Urothelium cell line (cell line): ENCODE results near the gene FLOT1.
"Not testable (repeated sequence)": the region's sequence is repeated elsewhere in the genome, so short reads cannot be mapped to it uniquely, and the experiment has no call there.

Experiments used
- DNase-seq: peaks from one replicate; pipeline ENCODE4 v3.0.0; 2011; ENCODE audit warnings: low spot score, mixed read lengths
- FAIRE-seq: peaks from 2 replicates; lab custom pipeline; 2011; peaks lifted over from hg19 to GRCh38; lab: Jason Lieb, UNC

FLOT1 gene

DNA sequence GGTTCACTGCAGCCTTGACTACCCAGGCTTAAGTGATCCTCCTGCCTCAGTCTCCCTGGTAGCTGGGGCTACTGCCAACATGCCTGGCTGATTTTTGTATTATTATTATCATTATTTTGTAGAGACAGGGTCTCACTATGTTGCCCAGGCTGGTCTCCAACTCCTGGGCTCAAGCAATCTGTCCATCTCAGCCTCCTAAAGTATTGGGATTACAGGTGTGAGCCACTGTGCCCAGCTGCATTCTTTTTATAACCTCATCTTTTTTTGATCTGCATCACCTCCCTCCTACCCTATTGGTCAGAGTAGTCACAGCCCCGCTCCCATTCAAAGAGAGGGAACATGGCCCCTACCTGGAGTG is 25.4 kb upstream of the FLOT1 start:
- DNase-seq (no peak), FAIRE-seq (no peak)

DNA sequence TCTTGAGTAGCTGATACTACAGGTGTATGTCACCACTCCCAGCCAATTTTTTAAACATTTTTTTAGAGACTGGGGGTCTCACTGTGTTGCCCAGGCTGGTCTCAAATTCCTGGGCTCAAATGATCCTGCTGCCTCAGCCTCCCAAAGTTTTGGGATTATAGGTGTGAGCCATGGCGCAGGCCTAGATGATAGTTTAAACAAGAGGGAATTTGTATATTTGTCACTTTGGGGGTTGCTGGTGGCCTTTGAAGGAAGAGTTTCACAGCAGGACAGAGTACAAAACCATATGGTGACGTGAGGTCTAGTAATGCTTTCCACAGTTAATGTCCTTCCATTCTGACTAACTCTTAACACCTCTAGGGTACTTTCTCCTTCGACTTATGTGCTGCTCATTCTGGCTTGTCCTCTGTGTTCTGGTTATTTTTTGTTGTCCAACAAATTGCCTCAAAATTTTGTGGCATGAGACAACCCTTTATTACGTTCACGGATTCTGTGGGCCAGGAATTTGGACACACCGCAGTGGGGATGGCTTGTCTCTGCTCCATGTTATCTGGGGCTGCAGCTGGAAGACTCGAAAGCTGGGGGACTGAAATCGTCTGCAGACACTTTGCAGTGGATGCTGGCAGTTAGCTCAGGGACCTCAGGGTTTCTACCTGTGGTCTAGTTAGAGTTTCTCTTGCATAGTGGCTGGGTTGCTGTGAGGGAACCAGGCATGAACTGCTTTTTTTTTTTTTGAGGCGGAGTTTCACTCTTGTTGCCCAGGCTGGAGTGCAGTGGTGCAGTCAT is 24.9 kb upstream of the FLOT1 start:
- FAIRE-seq (no peak), DNase-seq (no peak)

- no peak for FAIRE-seq
- no peak for DNase-seq
Measured at GRCh38 chr6:30766461-30767157, 24.1 kb upstream of the FLOT1 start.

DNA sequence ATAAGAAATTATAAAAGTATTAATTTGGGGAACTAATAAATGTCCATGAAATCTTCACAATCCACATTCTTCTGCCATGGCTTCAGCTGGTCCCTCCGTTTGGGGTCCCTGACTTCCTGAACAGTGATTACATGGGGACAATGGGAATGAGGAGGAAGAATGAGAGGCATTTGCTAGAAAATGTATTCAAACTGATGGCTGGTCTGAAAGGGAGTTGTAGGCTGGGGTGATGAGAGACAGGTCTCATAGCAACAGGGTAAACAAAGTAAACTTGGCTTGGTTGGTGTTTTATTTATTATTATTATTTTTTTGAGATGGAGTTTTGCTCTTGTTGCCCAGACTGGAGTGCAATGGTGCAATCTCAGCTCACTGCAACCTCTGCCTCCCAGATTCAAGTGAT is 23.0 kb upstream of the FLOT1 start:
- not testable (repeated sequence) for FAIRE-seq, DNase-seq

- FAIRE-seq, DNase-seq: not testable (repeated sequence)
Measured at GRCh38 chr6:30764490-30765043, 22.1 kb upstream of the FLOT1 start.

DNA sequence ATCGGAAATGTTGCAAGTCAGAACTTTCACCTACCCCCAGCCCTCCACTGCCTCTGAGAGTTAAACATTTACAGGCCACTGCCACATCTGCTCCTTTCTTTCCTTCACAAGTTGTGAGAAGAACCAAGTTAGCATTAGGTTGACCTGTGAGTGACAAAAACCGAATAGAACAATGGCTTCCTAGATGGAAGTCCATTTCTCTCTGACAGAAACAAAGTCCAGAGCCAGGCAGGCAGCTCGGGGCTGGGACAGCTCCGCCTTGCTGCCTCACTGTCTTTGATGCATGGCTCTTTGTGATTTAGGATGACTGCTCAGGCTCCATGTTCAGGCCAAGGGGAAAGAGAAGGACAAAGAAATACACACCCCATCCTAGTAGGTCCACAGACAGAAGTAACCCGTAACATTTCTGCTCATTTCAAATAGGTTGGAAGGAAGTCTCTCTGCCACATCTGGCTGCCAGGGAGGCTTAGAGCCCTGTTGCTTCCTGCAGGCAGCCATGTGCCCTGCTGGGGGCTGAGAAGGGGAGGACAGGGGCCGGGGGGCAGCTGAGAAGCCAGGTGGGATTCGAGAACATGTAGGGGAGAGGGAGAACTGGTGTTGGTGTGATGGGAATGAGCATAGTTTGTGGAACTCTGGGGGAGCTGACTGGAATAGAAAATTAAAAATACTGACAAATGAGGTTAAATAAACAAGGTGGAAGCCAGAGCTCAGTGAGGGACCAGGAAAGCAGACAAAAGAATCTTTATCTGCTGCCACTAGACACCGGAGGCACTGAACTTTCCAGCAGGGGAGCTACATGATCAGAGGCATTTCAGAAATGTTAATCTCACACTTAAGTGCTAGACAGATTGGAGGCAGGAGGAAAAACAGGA is 21.4 kb upstream of the FLOT1 start:
- FAIRE-seq = no peak
- DNase-seq = peak; percentile 69

DNA sequence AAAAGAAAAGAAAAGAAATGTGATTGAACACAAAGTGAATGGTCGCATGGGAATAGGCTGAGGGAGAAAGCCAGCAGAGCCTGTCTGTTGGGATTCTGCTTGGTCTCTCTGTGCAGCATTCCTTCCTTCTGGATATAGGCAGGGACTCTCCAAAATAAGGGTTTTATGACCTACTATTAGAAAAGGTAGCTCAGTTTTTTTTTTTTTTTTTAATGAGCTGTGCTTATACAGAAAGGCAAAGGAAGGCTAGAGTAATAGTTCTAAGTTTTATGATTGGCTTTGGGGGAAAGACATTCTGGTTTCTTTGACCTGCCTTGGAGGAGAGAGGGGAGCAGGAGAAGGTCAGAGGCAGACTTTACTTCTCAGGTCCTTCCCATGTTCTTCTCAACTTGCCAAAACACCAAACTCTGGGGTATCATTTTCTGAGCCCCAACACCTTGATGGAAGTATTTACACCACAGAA is 20.7 kb upstream of the FLOT1 start:
- DNase-seq (no peak), FAIRE-seq (no peak)

DNA sequence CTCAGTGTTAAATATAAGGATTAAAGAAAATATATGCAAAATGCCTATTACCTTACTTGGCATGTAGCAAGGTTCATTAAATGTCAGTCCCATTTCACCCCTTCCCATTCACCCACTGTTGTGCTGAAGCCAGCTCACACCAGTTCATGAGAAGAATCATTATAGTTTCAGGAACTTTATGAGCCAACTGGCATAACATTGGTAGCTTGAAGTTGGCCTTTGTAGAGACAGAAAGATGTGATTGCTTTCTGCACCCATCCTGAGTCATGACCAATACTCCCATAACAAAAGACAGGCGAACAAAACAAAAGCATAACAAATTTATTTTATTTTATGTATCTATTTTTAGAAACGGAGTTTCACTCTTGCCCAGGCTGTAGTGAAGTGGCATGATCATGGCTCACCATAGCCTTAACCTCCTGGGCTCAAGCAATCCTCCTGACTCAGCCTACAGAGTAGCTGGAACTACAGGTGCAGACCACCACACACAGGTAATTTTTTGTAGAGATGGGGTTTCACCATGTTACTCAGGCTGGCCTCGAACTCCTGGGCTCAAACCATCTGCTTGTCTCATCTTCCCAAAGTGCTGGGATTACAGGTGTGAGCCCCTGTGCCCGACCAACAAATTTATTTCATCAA is 19.4 kb upstream of the FLOT1 start:
- DNase-seq (no peak), FAIRE-seq (no peak)

DNA sequence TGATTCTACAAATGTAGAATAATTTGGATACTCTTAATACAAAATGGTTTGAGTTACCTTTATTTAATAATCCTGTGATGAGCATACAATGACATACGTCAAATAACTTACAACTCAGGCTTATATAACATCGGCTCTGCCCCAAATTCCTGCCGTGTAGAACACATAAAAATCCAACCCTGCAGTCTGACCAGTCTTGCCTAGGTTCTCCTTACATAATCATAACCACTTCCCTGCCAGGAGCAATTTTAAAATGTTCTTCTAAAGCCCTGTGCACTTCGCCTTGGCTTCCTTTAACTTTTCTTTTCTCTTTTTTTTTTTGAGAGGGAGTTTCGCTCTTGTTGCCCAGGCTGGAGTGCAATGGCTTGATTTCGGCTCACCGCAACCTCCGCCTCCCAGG is 18.1 kb upstream of the FLOT1 start:
- FAIRE-seq (no peak), DNase-seq (no peak)

GRCh38 chr6:30759575-30760239 is 17.2 kb upstream of the FLOT1 start:
- peak; percentile 56 for FAIRE-seq
- DNase-seq = peak; percentile 83

DNA sequence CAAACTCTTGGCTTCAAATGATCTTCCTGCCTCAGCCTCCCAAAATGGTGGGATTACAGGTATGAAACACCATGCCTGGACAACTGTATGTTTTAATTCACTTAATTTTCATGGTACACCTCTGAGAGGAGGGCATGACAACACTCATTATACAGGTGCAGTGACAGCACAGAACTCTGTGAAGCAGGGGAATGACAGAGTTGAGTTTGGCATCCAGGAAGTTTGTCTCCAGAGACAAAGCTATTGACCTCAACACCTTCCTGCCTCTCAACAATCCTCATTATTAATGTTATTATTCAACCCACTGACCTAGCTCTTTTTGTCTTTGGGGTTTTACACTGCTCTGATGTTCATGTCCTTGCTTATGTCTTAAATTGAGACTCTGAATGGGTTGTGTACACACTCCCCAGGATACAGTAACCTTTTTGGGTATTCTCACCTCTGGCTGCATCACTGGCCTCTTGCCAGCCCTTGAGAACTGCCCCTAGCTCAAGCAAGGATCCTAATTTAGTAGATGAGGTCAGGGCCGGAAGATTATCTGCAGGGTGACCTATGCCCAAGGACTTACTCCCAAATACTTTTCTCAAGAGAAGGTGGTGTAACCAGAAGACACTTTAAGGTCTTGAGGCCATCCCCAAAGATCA is 14.9 kb upstream of the FLOT1 start:
- FAIRE-seq = no peak
- no peak for DNase-seq

- not testable (repeated sequence) for DNase-seq, FAIRE-seq
Measured at GRCh38 chr6:30756405-30757003, 14.0 kb upstream of the FLOT1 start.

DNA sequence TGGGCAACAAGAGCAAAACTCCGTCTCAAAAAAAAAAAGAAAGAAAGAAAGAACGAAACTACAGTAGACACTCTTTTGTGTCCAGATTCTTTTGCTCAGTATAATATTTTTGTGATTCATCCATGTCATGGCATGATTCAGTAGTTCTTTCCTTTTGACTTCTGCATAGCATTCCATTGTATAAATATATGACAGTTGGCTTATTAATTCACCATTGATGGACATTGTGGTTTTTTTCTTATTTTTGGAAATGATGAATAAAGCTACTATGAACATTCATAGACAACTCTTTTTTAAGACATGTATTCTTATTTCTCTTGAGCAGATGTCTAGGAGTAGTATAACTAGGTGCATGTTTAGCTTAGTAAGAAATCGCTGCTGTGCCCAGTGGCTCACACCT is 12.1 kb upstream of the FLOT1 start:
- no peak for FAIRE-seq
- DNase-seq = no peak

DNA sequence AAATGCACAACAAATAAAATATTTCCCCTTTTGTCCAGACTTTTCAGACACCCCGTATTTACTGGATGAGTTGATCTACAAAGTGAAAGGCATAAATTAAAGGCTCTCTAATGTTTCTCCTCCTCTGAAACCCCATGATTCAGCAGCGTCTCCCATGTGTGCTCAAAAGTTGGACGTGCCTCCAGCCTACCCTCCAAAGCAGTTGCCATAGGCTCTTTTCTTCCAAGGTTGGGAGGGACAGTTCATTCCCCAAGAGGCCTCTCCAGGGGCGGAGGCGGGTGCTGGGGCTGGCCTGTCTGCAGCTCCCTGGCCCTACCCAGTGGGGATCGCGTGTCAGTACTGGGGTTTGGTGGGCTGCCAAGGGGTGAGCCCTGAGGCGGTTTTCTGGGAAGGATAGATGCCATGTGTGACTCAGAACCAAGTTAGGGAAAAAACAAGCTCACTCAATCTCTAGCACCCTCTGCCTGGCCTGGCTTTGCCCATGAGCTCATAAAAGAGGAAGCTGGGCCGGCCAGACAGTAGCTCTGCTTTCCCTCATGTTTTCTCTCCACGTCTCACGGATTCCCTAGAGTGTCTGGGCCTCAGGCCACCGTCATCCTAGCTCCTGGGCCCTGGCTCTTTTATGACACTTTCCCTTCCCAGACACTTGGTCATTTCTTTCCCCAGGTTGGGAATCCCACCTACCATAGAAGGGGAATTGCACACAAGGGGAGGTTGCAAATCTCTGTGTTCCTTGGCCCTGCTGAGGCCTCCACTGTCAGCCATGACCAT is 9.9 kb upstream of the FLOT1 start:
- DNase-seq (peak; percentile 93), FAIRE-seq (no peak)

- DNase-seq (no peak), FAIRE-seq (no peak)
Measured at GRCh38 chr6:30750379-30750668, 7.8 kb upstream of the FLOT1 start.

GRCh38 chr6:30749554-30750378 is 7.3 kb upstream of the FLOT1 start:
- DNase-seq = no peak
- no peak for FAIRE-seq

DNA sequence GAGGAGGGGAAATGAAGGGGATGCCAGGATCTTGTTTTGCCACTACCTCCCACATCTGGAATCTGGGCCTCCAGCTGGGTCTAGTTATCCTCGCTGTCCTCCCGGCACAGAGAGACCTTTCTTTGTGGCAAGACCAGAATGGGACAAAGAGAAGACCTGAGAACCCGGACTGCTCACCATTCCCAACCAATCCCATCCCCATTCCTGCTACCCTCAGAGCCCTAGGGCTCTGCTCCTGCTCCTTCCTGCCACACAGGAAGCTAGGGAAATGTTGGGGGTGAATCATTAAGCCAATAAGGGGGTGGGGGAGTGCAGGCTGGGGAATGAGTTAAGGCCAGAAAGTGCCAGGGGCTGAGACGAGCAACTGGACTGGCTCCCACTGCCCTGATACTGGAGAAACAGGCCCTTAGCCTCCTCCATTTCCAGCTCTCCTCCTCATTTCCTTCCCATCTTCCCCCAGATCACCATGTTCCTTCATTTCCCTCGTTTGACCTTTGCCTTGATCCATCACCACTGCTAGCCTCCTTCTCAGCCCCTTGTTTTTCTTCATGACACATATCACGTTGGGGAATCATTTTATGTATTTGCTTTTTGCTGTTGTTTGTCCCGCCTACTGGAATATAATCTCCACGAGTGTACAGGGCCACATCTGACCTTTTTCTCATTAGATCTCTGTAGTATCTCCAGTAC is 6.5 kb upstream of the FLOT1 start:
- no peak for DNase-seq

More for the DNA sequence above, 6.5 kb upstream of the FLOT1 start:
- FAIRE-seq = no peak
